Measurements from ENCODE around the gene CYTH4.

Gene CYTH4

GRCh38 chr22:37349043-37349814 lies 66.9 kb downstream of the CYTH4 start:
- TF ChIP-seq CTCF (IDR thresholded peaks at IDR 0.05; ENCODE audit: low read depth, low read length), result no peak

GRCh38 chr22:37351232-37351631 lies 68.9 kb downstream of the CYTH4 start:
- DNase-seq (ENCODE audit: extremely low read depth, low read depth), result no peak
- TF ChIP-seq CTCF (IDR thresholded peaks at IDR 0.05; ENCODE audit: low read depth, low read length), result no peak

More at GRCh38 chr22:37349043-37349814, 66.9 kb downstream of the CYTH4 start:
- DNase-seq (ENCODE audit: extremely low read depth, low read depth), result no peak

DNA sequence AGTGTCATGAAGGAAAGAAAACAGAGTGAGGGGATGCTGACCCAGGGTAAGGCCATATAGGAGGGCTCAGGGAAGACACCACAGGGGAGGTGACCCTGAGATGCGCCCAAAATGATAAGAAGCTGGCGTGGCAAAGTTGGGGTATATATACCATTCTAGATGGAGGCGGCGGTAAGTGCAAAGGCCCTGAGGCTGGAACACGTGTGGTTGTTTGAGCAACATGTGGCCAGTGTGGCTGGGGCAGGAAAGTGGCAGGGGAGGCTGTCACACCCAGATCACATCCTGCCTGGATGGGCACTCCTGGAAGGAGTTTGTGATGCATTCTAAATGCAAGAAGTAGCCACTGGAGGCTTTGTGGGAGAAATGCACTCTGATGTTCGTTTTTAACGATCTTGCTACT lies 70.2 kb downstream of the CYTH4 start:
- no peak for DNase-seq (ENCODE audit: extremely low read depth, low read depth)
- no peak for TF ChIP-seq CTCF (IDR thresholded peaks at IDR 0.05; ENCODE audit: low read depth, low read length)

DNA sequence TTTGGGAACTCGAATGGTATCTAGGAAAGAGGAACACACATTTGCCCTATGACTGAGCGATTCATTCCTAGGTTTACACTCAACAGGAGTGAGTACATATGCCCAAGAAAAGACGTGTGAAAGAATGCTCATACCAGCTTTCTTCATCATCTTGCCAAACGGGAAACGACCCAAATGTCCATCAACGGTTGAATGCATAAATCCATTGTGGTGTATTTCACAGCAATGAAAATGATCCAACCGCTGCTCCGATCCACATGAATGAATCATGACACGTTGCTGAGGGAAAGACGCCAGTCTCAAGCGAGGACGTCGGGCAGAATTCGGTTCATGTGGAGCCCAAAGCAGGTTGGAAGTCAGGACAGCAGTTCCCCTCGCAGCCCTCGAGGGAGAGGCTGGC lies 71.5 kb downstream of the CYTH4 start:
- no peak for TF ChIP-seq CTCF (IDR thresholded peaks at IDR 0.05; ENCODE audit: low read depth, low read length)
- DNase-seq (ENCODE audit: extremely low read depth, low read depth), result no peak

GRCh38 chr22:37354261-37354660 lies 72.0 kb downstream of the CYTH4 start:
- no peak for DNase-seq (ENCODE audit: extremely low read depth, low read depth)

GRCh38 chr22:37354670-37355069 lies 72.4 kb downstream of the CYTH4 start:
- TF ChIP-seq CTCF (IDR thresholded peaks at IDR 0.05; ENCODE audit: low read depth, low read length), result no peak
- DNase-seq (ENCODE audit: extremely low read depth, low read depth), result no peak

More at GRCh38 chr22:37354261-37354660, 72.0 kb downstream of the CYTH4 start:
- no peak for TF ChIP-seq CTCF (IDR thresholded peaks at IDR 0.05; ENCODE audit: low read depth, low read length)

DNA sequence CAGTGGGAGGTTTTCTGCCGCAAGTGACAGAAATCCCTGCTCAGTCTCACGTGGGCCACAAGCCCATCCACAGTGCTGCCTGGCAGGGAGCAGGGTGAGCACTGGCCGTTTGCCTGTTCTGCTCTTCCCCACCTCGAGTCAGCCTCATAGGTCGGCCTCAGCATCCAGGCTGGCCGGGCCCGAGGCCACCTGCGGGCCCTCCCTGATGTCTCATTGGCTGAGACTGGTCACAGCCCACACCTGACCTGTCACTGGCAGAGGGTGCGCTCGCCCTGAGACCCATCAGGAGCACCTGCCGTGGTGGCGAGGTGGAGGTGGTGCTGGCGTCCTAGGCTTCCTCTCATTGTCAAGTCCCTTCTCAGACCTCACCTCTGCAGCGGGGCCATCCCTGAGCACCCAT lies 72.9 kb downstream of the CYTH4 start:
- TF ChIP-seq CTCF (IDR thresholded peaks at IDR 0.05; ENCODE audit: low read depth, low read length), result no peak

More for the DNA sequence above, 72.9 kb downstream of the CYTH4 start:
- no peak for DNase-seq (ENCODE audit: extremely low read depth, low read depth)

Data from AG09319 (cell line).